Sigmoid colon (tissue), 7 donors: ENCODE measurements around the gene NELFA. TPM values are rescaled to one million over a fixed set of nuclear protein-coding genes. Genes with fewer than 3 reads are reported as not detected.

ENCODE experiments used
- DNase-seq: peaks from one replicate; pipeline ENCODE4 v3.0.0-alpha.2; 2019
- H3K27ac ChIP-seq, 4 donors: fragments of 200-600 bp; sonication (generic); one replicate each; pipeline ENCODE4 v1.5.1; 2016 to 2019; ENCODE audit warnings: mild to moderate bottlenecking in 1 of 4
- H3K27me3 ChIP-seq, 3 donors: fragments of 200-600 bp; sonication (generic); one replicate each; pipeline ENCODE4 v1.5.1; 2019; ENCODE audit warnings: mild to moderate bottlenecking in 1 of 3
- H3K36me3 ChIP-seq, 4 donors: fragments of 200-600 bp; sonication (generic); one replicate each; pipeline ENCODE4 v1.5.1; 2016 to 2019
- H3K4me1 ChIP-seq, 4 donors: fragments of 200-600 bp; sonication (generic); one replicate each; pipeline ENCODE4 v1.5.1; 2017 to 2019
- H3K4me3 ChIP-seq, 4 donors: fragments of 200-600 bp; sonication (generic); one replicate each; pipeline ENCODE4 v1.5.1; 2017 to 2019; ENCODE audit warnings: mild to moderate bottlenecking in 2 of 4, moderate library complexity in 1 of 4
- H3K9me3 ChIP-seq, 4 donors: fragments of 200-600 bp in 3 of 4; sonication (generic) in 3 of 4; one replicate each; pipeline versions ENCODE4 v1.5.1 to v1.6.1; 2013 to 2019
- CTCF ChIP-seq, 4 experiments: fragments of 450-650 bp in 3 of 4; fragments of 200-600 bp in 1 of 4; IDR thresholded peaks; one replicate each; pipeline ENCODE4 v1.5.1; 2016 to 2019; ENCODE audit warnings: antibody characterized with exemption in 4 of 4, mild to moderate bottlenecking in 3 of 4, moderate library complexity in 2 of 4
- EP300 ChIP-seq, 4 donors: sonication (generic); formaldehyde crosslinking; IDR thresholded peaks; one replicate each; pipeline ENCODE4 v1.6.1; 2017; ENCODE audit warnings: antibody characterized with exemption in 4 of 4
- POLR2A ChIP-seq, 2 donors: fragments of 450-650 bp; IDR thresholded peaks; one replicate each; pipeline ENCODE4 v1.6.1; 2016; ENCODE audit warnings: antibody characterized with exemption in 2 of 2, mild to moderate bottlenecking in 2 of 2, moderate library complexity in 2 of 2
- POLR2AphosphoS5 ChIP-seq, 4 donors: sonication (generic); formaldehyde crosslinking; IDR thresholded peaks; one replicate each; pipeline ENCODE4 v1.6.1; 2017; ENCODE audit warnings: antibody characterized with exemption in 4 of 4
- WGBS, 2 donors: extraction: QIAGEN DNeasy Blood & Tissue Kit; methylation state at CpG; one replicate each; pipeline ENCODE4 v1.1.7; 2013; 5-methylcytosine and 5-hydroxymethylcytosine counted together
- intact Hi-C: fragments of 100-400 bp; cut with DNase I; formaldehyde crosslinking; loops from one replicate; pipeline ENCODE4 v1.15.1; 2023
- polyA plus RNA-seq, 3 donors: library from polyadenylated mRNA; stranded (reverse); fragments of 200-250 nt; gene quantifications; one replicate each; pipeline ENCODE4 v1.2.3, GENCODE V29; 2013
- total RNA-seq, 4 donors: library from RNA; depleted of rRNA; stranded (reverse); fragments of >200 nt; gene quantifications; one replicate each; pipeline ENCODE4 v1.1.0, GENCODE V29; 2016
- donor health status: healthy with polysubstance abuse.
- donor health status: Bipolar disorder and iron deficiency.
- donor health status: healthy.

NELFA gene
- total and polyA plus RNA-seq, 7 donors, result 13.8 to 27.4 (median 15.3) TPM

- no peak for DNase-seq
- Histone ChIP-seq H3K27me3 (no peaks in the 10 kb centered on the region), H3K27ac (no peak overlapping the region), H3K4me3 (no peak overlapping the region), H3K4me1 (no peaks in the 10 kb centered on the region), H3K36me3 (peaks cover 8 to 96% (median 39%) of the 10 kb centered on the region in 4 donors), H3K9me3 (no peaks in the 10 kb centered on the region)
- WGBS, 2 donors, result 93 to 94% methylated on average over 15 of the region's 15 CpGs
- intact Hi-C loops, result no loop called here
- TF ChIP-seq EP300 (IDR thresholded peaks at IDR 0.05) (no peak), CTCF (IDR thresholded peaks at IDR 0.05) (no peak), POLR2AphosphoS5 (IDR thresholded peaks at IDR 0.05) (no peak), POLR2A (IDR thresholded peaks at IDR 0.05) (no peak)
Measured at GRCh38 chr4:1958276-1959103, 50.3 kb downstream of the NELFA start.

- DNase-seq, result no peak
- 90 to 93% methylated on average over 12 of the region's 12 CpGs for WGBS, 2 donors
Measured at GRCh38 chr4:1956631-1957030, 52.1 kb downstream of the NELFA start.

GRCh38 chr4:1953335-1953734 lies 55.4 kb downstream of the NELFA start:
- Histone ChIP-seq H3K9me3 (no peaks in the 10 kb centered on the region), H3K27ac (no peak overlapping the region), H3K4me3 (no peak overlapping the region), H3K4me1 (no peaks in the 10 kb centered on the region), H3K36me3 (peaks cover 16 to 70% (median 28%) of the 10 kb centered on the region in 4 donors), H3K27me3 (no peaks in the 10 kb centered on the region)
- intact Hi-C loops, result no loop called here
- 96 to 97% methylated on average over 9 of the region's 9 CpGs for WGBS, 2 donors
- DNase-seq, result no peak
- no peak for TF ChIP-seq POLR2AphosphoS5 (IDR thresholded peaks at IDR 0.05)
- TF ChIP-seq CTCF (IDR thresholded peaks at IDR 0.05), result no peak
- TF ChIP-seq EP300 (IDR thresholded peaks at IDR 0.05), result no peak
- no peak for TF ChIP-seq POLR2A (IDR thresholded peaks at IDR 0.05)

More at GRCh38 chr4:1956631-1957030, 52.1 kb downstream of the NELFA start:
- intact Hi-C loops, result no loop called here
- Histone ChIP-seq H3K9me3 (no peaks in the 10 kb centered on the region), H3K27me3 (no peaks in the 10 kb centered on the region), H3K27ac (no peak overlapping the region), H3K36me3 (peaks cover 14 to 96% (median 42%) of the 10 kb centered on the region in 4 donors), H3K4me1 (no peaks in the 10 kb centered on the region), H3K4me3 (no peak overlapping the region)
- TF ChIP-seq POLR2AphosphoS5 (IDR thresholded peaks at IDR 0.05), result no peak
- no peak for TF ChIP-seq EP300 (IDR thresholded peaks at IDR 0.05)
- no peak for TF ChIP-seq CTCF (IDR thresholded peaks at IDR 0.05)
- TF ChIP-seq POLR2A (IDR thresholded peaks at IDR 0.05), result no peak

GRCh38 chr4:1952719-1953118 lies 56.1 kb downstream of the NELFA start:
- H3K36me3 ChIP-seq, result peaks cover 11 to 64% (median 25%) of the 10 kb centered on the region in 4 donors
- H3K27me3 ChIP-seq, result no peaks in the 10 kb centered on the region
- H3K9me3 ChIP-seq, result no peaks in the 10 kb centered on the region
- intact Hi-C loops, result no loop called here
- no peak overlapping the region for H3K4me3 ChIP-seq
- no peaks in the 10 kb centered on the region for H3K4me1 ChIP-seq
- WGBS, 2 donors, result 84 to 88% methylated on average over 5 of the region's 5 CpGs
- no peak overlapping the region for H3K27ac ChIP-seq
- no peak for TF ChIP-seq EP300 (IDR thresholded peaks at IDR 0.05)
- TF ChIP-seq CTCF (IDR thresholded peaks at IDR 0.05), result no peak
- no peak for TF ChIP-seq POLR2AphosphoS5 (IDR thresholded peaks at IDR 0.05)
- TF ChIP-seq POLR2A (IDR thresholded peaks at IDR 0.05), result no peak
- no peak for DNase-seq
